ENCODE data around the gene RCOR3. TPM values are rescaled to one million over a fixed set of nuclear protein-coding genes. Genes with fewer than 3 reads are reported as not detected.

The RCOR3 gene
- total RNA-seq: 15.9 and 26.2 TPM in 2 replicates

GRCh38 chr1:211258756-211259637, at the start of gene RCOR3:
TSS of gene RCOR3 (plus strand) at chr1:211259366. CDS start at chr1:211259561, 195 bp downstream.

GRCh38 chr1:211326528-211327345, 67.6 kb downstream of the RCOR3 start, which contains the start of gene TRAF5:
TSS of gene TRAF5 (plus strand) at chr1:211326833. CDS start at chr1:211353240, 26,407 bp downstream.

Other genes starting within 250 kb of the RCOR3 start
- gene KCNH1, start 125.2 kb upstream of the RCOR3 start, total RNA-seq: 0.15 TPM in 1 of 2 replicates, not detected in the other
- gene TRAF5, start 67.5 kb downstream of the RCOR3 start, total RNA-seq: 9.7 and 11.9 TPM in 2 replicates
- not detected in 2 replicates for gene RD3, start 232.8 kb downstream of the RCOR3 start, total RNA-seq

All from smooth muscle cell of trachea (primary cell).